ENCODE results near the gene RAB1B. TPM values are rescaled to one million over a fixed set of nuclear protein-coding genes. Genes with fewer than 3 reads are reported as not detected.
"Not testable (repeated sequence)": the region's sequence is repeated elsewhere in the genome, so short reads cannot be mapped to it uniquely, and the experiment has no call there.

RAB1B gene
- total and polyA plus RNA-seq, 2 experiments from 2014 or later: 17.3 to 103 TPM

DNA sequence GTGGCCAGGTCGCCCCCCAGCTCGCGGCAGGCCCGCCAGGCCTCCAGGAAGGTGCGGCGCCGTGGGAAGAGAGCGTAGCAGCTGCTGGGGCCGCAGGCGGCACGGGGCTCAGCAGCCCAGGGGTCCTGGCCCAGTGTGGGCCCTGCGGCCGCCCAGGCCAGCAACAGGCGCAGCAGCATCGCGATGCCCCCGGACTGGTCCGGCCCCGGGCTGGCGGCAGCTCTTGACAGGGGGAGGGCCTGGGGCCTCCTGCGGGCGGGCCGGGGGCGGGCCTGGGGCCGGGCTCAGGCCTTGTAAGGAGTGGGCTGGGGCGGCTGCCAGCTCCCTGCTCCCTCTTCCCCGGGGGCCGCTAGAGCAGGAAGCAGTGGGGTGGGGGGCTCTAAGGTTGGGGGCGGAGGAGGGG lies 48.4 kb downstream of the RAB1B start, which contains the start of gene CD248:
TSS of gene CD248 (minus strand) at position 196 of the 403 bp plus-strand sequence. CDS start at position 179, 17 bp downstream.
- H3K27ac ChIP-seq: peak within 1 kb of the TSS; percentile 77

DNA sequence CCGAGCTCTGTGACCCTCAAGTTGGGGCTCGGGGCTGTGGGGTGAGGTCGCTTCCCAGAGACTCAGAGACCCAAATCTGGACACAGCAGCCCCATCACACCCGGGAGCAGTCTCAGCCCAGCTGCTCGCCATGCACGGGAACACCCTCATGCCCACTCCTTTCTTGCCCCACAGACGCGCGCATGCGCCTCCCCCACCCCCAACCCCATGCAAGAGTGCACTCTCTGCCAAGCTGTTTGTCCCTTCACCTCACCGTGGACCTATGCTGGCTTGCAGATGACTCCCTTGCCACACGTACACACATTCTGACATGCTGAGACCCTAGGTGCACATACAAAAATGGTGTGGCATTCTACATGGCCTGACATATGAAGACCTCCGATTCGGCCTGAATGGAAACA lies 48.9 kb downstream of the RAB1B start:
- H3K27me3 ChIP-seq: no peaks in the 10 kb centered on the region
- TF ChIP-seq, protein P1, sequence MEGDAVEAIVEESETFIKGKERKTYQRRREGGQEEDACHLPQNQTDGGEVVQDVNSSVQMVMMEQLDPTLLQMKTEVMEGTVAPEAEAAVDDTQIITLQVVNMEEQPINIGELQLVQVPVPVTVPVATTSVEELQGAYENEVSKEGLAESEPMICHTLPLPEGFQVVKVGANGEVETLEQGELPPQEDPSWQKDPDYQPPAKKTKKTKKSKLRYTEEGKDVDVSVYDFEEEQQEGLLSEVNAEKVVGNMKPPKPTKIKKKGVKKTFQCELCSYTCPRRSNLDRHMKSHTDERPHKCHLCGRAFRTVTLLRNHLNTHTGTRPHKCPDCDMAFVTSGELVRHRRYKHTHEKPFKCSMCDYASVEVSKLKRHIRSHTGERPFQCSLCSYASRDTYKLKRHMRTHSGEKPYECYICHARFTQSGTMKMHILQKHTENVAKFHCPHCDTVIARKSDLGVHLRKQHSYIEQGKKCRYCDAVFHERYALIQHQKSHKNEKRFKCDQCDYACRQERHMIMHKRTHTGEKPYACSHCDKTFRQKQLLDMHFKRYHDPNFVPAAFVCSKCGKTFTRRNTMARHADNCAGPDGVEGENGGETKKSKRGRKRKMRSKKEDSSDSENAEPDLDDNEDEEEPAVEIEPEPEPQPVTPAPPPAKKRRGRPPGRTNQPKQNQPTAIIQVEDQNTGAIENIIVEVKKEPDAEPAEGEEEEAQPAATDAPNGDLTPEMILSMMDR (IDR thresholded peaks at IDR 0.05; ENCODE audit: low read depth, low read length): no peak
- no peak overlapping the region for H3K4me3 ChIP-seq
- H3K36me3 ChIP-seq: no peaks in the 10 kb centered on the region
- H3K9me3 ChIP-seq (ENCODE audit: low read depth): no peaks in the 10 kb centered on the region
- peak overlapping the region; percentile 77 for H3K27ac ChIP-seq
- H3K4me1 ChIP-seq (ENCODE audit: low read depth): peaks cover 24% of the 10 kb centered on the region
- peak; percentile 36 to 87 for DNase-seq (ENCODE audit: low read depth in 1 of 2, low spot score in 1 of 2)

More for the DNA sequence above, 48.4 kb downstream of the RAB1B start, which contains the start of gene CD248:
- TF ChIP-seq, protein P1 (IDR thresholded peaks at IDR 0.05; ENCODE audit: low read depth, low read length): no peak
- H3K9me3 ChIP-seq (ENCODE audit: low read depth): no peaks in the 10 kb centered on the region
- H3K36me3 ChIP-seq: no peaks in the 10 kb centered on the region
- H3K4me1 ChIP-seq (ENCODE audit: low read depth): peaks cover 24% of the 10 kb centered on the region
- H3K27me3 ChIP-seq: no peaks in the 10 kb centered on the region
- no peak within 1 kb of the TSS for H3K4me3 ChIP-seq
- peak; percentile 89 to 94 for DNase-seq (ENCODE audit: low read depth in 1 of 2, low spot score in 1 of 2)

DNA sequence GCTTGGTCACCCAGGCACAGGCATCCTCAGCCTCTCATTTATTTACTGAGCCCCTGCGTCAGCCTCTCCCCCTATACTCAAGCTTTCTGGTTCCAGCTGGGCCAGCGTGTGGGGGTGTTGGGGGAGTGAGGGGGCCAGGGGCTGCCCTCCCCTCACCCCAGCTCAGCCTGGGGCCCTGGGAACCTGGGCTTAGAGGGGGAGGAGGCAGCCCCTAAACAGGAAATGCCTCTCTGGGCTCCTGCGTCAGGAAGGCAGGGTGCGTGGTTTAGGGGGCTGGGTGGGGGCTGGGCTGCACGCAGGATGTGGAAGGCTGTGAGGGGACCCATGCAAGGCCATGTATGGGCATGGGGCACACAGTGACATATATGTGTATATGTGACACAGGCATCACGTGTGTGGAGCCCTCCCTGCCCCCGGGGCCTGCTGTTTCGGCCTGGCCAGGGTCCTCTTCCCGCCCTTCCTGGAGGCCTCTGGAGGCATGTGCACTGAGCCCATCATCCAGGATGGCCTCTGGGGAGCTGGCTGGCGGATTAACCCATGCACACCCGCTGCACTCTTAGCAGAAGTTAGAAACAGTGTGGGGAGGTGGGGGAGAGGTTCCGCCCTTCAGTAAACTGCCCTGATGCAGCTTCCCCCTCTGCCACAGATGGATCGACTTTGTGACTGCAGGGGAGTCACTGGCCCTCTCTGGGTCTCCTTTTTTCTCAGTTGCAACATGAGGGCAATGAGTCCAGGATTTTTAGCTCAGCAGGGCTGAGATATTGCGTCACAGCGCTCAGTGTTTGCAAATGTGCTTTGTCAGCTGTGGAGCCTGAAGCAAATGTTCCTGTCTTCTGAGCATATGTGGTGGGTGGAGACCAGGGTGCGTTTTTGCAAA lies 49.5 kb downstream of the RAB1B start:
- Histone ChIP-seq H3K4me3 (no peak overlapping the region), H3K36me3 (no peaks in the 10 kb centered on the region), H3K27me3 (no peaks in the 10 kb centered on the region), H3K9me3 (ENCODE audit: low read depth) (no peaks in the 10 kb centered on the region), H3K27ac (peak overlapping the region; percentile 77), H3K4me1 (ENCODE audit: low read depth) (peaks cover 24% of the 10 kb centered on the region)
- TF ChIP-seq, protein P1 (IDR thresholded peaks at IDR 0.05; ENCODE audit: low read depth, low read length): no peak
- DNase-seq (ENCODE audit: low read depth in 1 of 2, low spot score in 1 of 2): peak in 1 of 2 donors; percentile 97

DNA sequence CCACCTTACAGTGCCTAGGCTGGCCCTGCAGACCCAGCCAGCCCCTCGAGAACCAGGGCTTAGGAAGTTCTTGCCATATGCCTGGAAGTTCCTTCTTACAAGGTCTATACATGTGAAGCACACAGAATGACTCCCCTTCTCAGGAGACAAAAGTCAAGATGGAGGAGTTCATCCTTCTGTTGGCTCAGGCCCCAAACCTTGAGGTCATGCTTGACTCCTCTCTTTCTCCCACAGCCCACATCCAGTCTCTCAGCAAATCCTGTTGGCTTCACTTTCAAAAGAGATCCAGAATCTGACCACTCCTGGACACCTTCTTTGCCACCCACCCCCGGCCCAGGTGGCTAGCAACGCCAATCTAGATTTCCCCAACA lies 50.1 kb downstream of the RAB1B start:
- no peaks in the 10 kb centered on the region for H3K27me3 ChIP-seq
- TF ChIP-seq, protein P1 (IDR thresholded peaks at IDR 0.05; ENCODE audit: low read depth, low read length): no peak
- no peak overlapping the region for H3K4me3 ChIP-seq
- no peaks in the 10 kb centered on the region for H3K36me3 ChIP-seq
- peaks cover 24% of the 10 kb centered on the region for H3K4me1 ChIP-seq (ENCODE audit: low read depth)
- no peak for DNase-seq (ENCODE audit: low read depth in 1 of 2, low spot score in 1 of 2)
- H3K27ac ChIP-seq: no peak overlapping the region
- no peaks in the 10 kb centered on the region for H3K9me3 ChIP-seq (ENCODE audit: low read depth)

DNA sequence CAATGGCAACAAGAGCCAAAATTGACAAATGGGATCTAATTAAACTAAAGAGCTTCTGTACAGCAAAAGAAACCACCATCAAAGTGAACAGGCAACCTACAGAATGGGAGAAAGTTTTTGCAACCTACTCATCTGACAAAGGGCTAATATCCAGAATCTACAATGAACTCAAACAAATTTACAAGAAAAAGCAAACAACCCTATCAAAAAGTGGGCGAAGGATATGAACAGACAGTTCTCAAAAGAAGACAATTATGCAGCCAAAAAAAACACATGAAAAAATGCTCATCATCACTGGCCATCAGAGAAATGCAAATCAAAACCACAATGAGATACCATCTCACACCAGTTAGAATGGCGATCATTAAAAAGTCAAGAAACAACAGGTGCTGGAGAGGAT lies 51.9 kb downstream of the RAB1B start:
- not testable (repeated sequence) for H3K4me3 ChIP-seq; DNase-seq (ENCODE audit: low read depth in 1 of 2, low spot score in 1 of 2)

DNA sequence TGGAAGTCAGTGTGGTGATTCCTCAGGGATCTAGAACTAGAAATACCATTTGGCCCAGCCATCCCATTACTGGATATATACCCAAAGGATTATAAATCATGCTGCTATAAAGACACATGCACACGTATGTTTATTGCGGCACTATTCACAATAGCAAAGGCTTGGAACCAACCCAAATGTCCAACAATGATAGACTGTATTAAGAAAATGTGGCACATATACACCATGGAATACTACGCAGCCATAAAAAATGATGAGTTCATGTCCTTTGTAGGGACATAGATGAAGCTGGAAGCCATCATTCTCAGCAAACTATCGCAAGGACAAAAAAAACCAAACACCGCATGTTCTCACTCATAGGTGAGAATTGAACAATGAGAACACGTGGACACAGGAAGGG lies 52.3 kb downstream of the RAB1B start:
- not testable (repeated sequence) for H3K27ac ChIP-seq

More for the DNA sequence above, 51.9 kb downstream of the RAB1B start:
- H3K36me3 ChIP-seq; H3K27ac ChIP-seq; H3K9me3 ChIP-seq (ENCODE audit: low read depth); H3K27me3 ChIP-seq: not testable (repeated sequence)
- H3K4me1 ChIP-seq (ENCODE audit: low read depth): peaks cover 16% of the 10 kb centered on the region

More for the DNA sequence above, 52.3 kb downstream of the RAB1B start:
- H3K4me3 ChIP-seq; H3K27me3 ChIP-seq; H3K9me3 ChIP-seq (ENCODE audit: low read depth); DNase-seq (ENCODE audit: low read depth in 1 of 2, low spot score in 1 of 2); H3K36me3 ChIP-seq: not testable (repeated sequence)
- H3K4me1 ChIP-seq (ENCODE audit: low read depth): peaks cover 16% of the 10 kb centered on the region

Measured in cardiac muscle cell (in vitro differentiated cells and primary cell).